ENCODE results near the gene HAND2.

DNA sequence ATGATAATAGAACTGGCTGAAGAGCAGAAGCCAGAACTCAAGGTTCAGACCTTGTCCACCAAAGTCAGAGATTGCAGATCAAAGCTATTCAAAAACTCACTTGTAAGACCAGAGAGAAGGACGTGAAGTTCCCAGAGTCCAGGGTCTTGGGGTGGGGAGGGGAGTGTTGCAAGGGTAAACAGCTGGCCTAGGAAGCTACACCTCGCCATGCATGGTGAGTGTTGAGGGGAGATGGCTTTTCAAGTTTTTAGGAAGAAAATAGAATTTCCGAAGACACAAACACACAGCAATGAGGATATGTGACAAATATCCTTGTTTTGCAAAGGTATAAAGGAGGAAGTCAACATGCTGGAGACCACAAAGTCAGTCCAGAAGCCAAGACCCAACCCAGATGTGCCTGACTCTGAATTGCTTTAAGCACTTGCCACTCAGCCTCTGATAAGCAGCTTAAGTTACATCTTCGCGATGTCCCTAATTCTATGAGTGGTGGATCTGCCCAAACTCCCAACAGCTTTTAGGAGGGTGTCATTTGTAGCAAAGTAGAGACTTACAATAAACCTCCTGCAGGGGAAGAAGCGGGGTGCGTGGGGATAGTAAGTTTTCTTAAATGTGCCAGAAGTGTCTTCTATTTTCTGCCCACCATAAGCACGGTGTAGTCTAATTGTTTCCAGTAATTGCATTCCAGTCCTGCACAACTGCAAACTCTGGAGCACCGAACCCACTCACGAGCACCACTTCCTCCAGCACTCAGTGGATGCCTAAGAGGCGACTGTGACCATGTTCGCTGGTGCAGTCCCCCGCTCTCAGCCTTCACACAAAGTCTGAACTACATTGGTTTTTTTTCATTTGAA lies 26.5 kb downstream of the HAND2 start:
- no peak for TF ChIP-seq POLR2A (IDR thresholded peaks at IDR 0.05)
- TF ChIP-seq, protein P1, sequence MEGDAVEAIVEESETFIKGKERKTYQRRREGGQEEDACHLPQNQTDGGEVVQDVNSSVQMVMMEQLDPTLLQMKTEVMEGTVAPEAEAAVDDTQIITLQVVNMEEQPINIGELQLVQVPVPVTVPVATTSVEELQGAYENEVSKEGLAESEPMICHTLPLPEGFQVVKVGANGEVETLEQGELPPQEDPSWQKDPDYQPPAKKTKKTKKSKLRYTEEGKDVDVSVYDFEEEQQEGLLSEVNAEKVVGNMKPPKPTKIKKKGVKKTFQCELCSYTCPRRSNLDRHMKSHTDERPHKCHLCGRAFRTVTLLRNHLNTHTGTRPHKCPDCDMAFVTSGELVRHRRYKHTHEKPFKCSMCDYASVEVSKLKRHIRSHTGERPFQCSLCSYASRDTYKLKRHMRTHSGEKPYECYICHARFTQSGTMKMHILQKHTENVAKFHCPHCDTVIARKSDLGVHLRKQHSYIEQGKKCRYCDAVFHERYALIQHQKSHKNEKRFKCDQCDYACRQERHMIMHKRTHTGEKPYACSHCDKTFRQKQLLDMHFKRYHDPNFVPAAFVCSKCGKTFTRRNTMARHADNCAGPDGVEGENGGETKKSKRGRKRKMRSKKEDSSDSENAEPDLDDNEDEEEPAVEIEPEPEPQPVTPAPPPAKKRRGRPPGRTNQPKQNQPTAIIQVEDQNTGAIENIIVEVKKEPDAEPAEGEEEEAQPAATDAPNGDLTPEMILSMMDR (IDR thresholded peaks at IDR 0.05 in 8 of 11, conservative IDR thresholded peaks at IDR 0.05 in 3 of 11) = no peak
- TF ChIP-seq POLR2AphosphoS5 (IDR thresholded peaks at IDR 0.05) = no peak
